HG03064 (cell line): ENCODE data around the gene EIF5A.

Experiments used
- ATAC-seq: cut with Tn5 transposase; IDR thresholded peaks from one replicate; pipeline ENCODE4 v1.9.1; 2021; ENCODE audit warnings: low read depth; ENCODE audit not compliant: unreplicated experiment

EIF5A gene

GRCh38 chr17:7352910-7353635 lies 45.6 kb downstream of the EIF5A start:
- no peak for ATAC-seq

GRCh38 chr17:7354262-7354843 lies 46.9 kb downstream of the EIF5A start:
- ATAC-seq = no peak

- ATAC-seq = no peak
These were observed 47.6 kb downstream of the EIF5A start, which contains the start of gene TMEM95 for GRCh38 chr17:7355053-7355452. TMEM95 (plus strand) TSS chr17:7355156; CDS start chr17:7355205, 49 bp downstream.

GRCh38 chr17:7355573-7355972 lies 48.1 kb downstream of the EIF5A start:
- no peak for ATAC-seq

- ATAC-seq = no peak
These were observed 48.7 kb downstream of the EIF5A start for GRCh38 chr17:7356072-7356549.

GRCh38 chr17:7356756-7357155 lies 49.3 kb downstream of the EIF5A start:
- no peak for ATAC-seq

- ATAC-seq = no peak
These were observed 50.0 kb downstream of the EIF5A start for GRCh38 chr17:7357381-7357780.

GRCh38 chr17:7361906-7362305 lies 54.5 kb downstream of the EIF5A start:
- no peak for ATAC-seq
